Liver (tissue), 9 donors: Measurements from ENCODE around the gene PPP1R13B. TPM values are rescaled to one million over a fixed set of nuclear protein-coding genes. Genes with fewer than 3 reads are reported as not detected.

Source experiments
- DNase-seq: peaks from one replicate; pipeline ENCODE4 v3.0.0-alpha.2; 2017; ENCODE audit warnings: low spot score
- H3K27ac ChIP-seq, 2 donors: one replicate each; pipeline ENCODE4 v1.7.0; 2013; ENCODE audit warnings: inconsistent platforms in 2 of 2, low read length in 2 of 2, control low read depth in 1 of 2, low read depth in 1 of 2, mild to moderate bottlenecking in 1 of 2
- H3K27me3 ChIP-seq, 4 donors: one replicate each; pipeline versions ENCODE4 v1.6.1 to v1.7.0; 2013; ENCODE audit warnings: low read length in 3 of 4, inconsistent platforms in 1 of 4, mild to moderate bottlenecking in 1 of 4, moderate library complexity in 1 of 4; ENCODE audit not compliant: control insufficient read depth in 4 of 4, insufficient read depth in 4 of 4
- H3K36me3 ChIP-seq, 4 donors: one replicate each; pipeline versions ENCODE4 v1.6.1 to v1.7.0; 2013; ENCODE audit warnings: low read length in 3 of 4, mild to moderate bottlenecking in 3 of 4, low read depth in 1 of 4, moderate library complexity in 1 of 4; ENCODE audit not compliant: control insufficient read depth in 4 of 4, insufficient read depth in 3 of 4
- H3K4me1 ChIP-seq, 4 donors: one replicate each; pipeline versions ENCODE4 v1.6.1 to v1.7.0; 2013; ENCODE audit warnings: low read length in 3 of 4, mild to moderate bottlenecking in 3 of 4, moderate library complexity in 1 of 4; ENCODE audit not compliant: control insufficient read depth in 4 of 4, insufficient read depth in 4 of 4
- H3K4me3 ChIP-seq, 3 donors: one replicate each; pipeline versions ENCODE4 v1.6.1 to v1.7.0; 2013; ENCODE audit warnings: low read length in 3 of 3, control low read depth in 1 of 3, low read depth in 1 of 3, mild to moderate bottlenecking in 1 of 3
- H3K9ac ChIP-seq, 2 donors: one replicate each; pipeline ENCODE4 v1.7.0; 2013; ENCODE audit warnings: low read length in 2 of 2, mild to moderate bottlenecking in 2 of 2, moderate library complexity in 2 of 2, control low read depth in 1 of 2, low read depth in 1 of 2
- H3K9me3 ChIP-seq, 4 donors: one replicate each; pipeline versions ENCODE4 v1.6.1 to v1.7.0; 2013; ENCODE audit warnings: low read length in 3 of 4; ENCODE audit not compliant: control insufficient read depth in 4 of 4
- EGR1 ChIP-seq, 2 donors: IDR thresholded peaks; 2 replicates each; pipeline ENCODE4 v1.6.1; 2016 to 2018; ENCODE audit warnings: antibody characterized with exemption in 2 of 2, low read depth in 2 of 2
- FOXA1 ChIP-seq: IDR thresholded peaks from 2 replicates; pipeline ENCODE4 v1.6.1; 2016; ENCODE audit warnings: antibody characterized with exemption
- FOXA2 ChIP-seq: IDR thresholded peaks from 2 replicates; pipeline ENCODE4 v1.6.1; 2016; ENCODE audit warnings: antibody characterized with exemption
- GABPA ChIP-seq, 2 donors: IDR thresholded peaks in 1 of 2; conservative IDR thresholded peaks in 1 of 2; 2 replicates each; pipeline ENCODE4 v1.6.1; 2016; ENCODE audit warnings: antibody characterized with exemption in 2 of 2, mild to moderate bottlenecking in 1 of 2, moderate library complexity in 1 of 2
- HNF4A ChIP-seq, 2 donors: conservative IDR thresholded peaks; 2 replicates each; pipeline ENCODE4 v1.6.1; 2016; ENCODE audit warnings: antibody characterized with exemption in 2 of 2, mild to moderate bottlenecking in 2 of 2
- HNF4G ChIP-seq: IDR thresholded peaks from 2 replicates; pipeline ENCODE4 v1.6.1; 2016; ENCODE audit warnings: antibody characterized with exemption
- JUND ChIP-seq, 2 donors: IDR thresholded peaks; 2 replicates each; pipeline ENCODE4 v1.6.1; 2016; ENCODE audit warnings: antibody characterized with exemption in 2 of 2
- NR2F2 ChIP-seq: IDR thresholded peaks from 2 replicates; pipeline ENCODE4 v1.6.1; 2016; ENCODE audit warnings: antibody characterized with exemption
- RAD21 ChIP-seq, 2 donors: IDR thresholded peaks; 2 replicates each; pipeline ENCODE4 v1.6.1; 2016; ENCODE audit warnings: antibody characterized with exemption in 2 of 2, mild to moderate bottlenecking in 2 of 2
- RXRA ChIP-seq, 2 donors: IDR thresholded peaks; 2 replicates each; pipeline ENCODE4 v1.6.1; 2017 to 2018; ENCODE audit warnings: antibody characterized with exemption in 2 of 2, mild to moderate bottlenecking in 1 of 2
- SP1 ChIP-seq: IDR thresholded peaks from 2 replicates; pipeline ENCODE4 v1.6.1; 2018; ENCODE audit warnings: antibody characterized with exemption, mild to moderate bottlenecking
- YY1 ChIP-seq: IDR thresholded peaks from 2 replicates; pipeline ENCODE4 v1.6.1; 2016; ENCODE audit warnings: antibody characterized with exemption, mild to moderate bottlenecking
- WGBS: extraction: QIAGEN DNeasy Blood & Tissue Kit; methylation state at CpG from one replicate; pipeline ENCODE4 v1.1.7; 2013; 5-methylcytosine and 5-hydroxymethylcytosine counted together
- polyA plus RNA-seq, 2 donors: library from polyadenylated mRNA; stranded (reverse) in 1 of 2; unstranded in 1 of 2; fragments of 200-250 nt in 1 of 2; fragments of >200 nt in 1 of 2; fragmentation: Nextera tagmentation in 1 of 2; extraction: Ambion mirVana in 1 of 2; gene quantifications; one replicate each; pipeline versions ENCODE4 v1.2.1 to v1.2.3, GENCODE V29; 2013 to 2015
- total RNA-seq, 2 donors: library from RNA; depleted of rRNA; stranded (reverse); fragments of >200 nt; gene quantifications; one replicate each; pipeline ENCODE4 v1.2.3, GENCODE V29; 2014
- TF ChIP-seq, protein P1 (sequence below): IDR thresholded peaks from 2 replicates; pipeline ENCODE4 v1.6.1; 2016; ENCODE audit warnings: antibody characterized with exemption
- TF ChIP-seq, protein P2 (sequence below): IDR thresholded peaks from 2 replicates; pipeline ENCODE4 v1.6.1; 2016; ENCODE audit warnings: antibody characterized with exemption
- TF ChIP-seq, protein P3 (sequence below): IDR thresholded peaks from 2 replicates; pipeline ENCODE4 v1.6.1; 2016; ENCODE audit warnings: antibody characterized with exemption, mild to moderate bottlenecking
- TF ChIP-seq, protein P4 (sequence below): fragments of 150-350 bp; IDR thresholded peaks from 2 replicates; pipeline ENCODE4 v1.5.1; 2017; ENCODE audit warnings: improper control_type of control experiment, low read depth, low read length; ENCODE audit not compliant: missing input control
- donor health status: healthy.
- donor health status: healthy.
- donor health status: healthy.
- donor health status: healthy.
- donor health status: healthy.

PPP1R13B gene
- total and polyA plus RNA-seq, 4 donors: 3.2 to 15.1 (median 5.1) TPM

DNA sequence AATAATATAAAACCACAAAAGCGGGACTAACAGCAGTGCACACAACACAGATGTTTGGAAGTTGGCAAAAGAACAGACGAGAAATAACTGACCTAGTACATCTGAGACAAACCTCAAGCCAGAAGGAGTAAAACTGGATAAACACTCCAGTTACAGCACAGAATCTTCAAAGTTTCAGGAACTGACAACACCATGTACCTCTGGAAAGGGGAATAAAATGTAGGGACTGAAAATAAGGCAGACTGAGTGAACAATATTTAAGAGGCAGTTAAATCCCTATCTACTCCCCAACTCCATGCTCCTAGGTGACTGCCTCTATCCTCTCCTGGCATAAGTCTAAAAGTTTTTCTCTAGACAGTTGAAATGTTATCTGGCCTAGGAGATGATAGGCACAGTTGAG is 73.9 kb downstream of the PPP1R13B start (continued):
- TF ChIP-seq, protein P1, sequence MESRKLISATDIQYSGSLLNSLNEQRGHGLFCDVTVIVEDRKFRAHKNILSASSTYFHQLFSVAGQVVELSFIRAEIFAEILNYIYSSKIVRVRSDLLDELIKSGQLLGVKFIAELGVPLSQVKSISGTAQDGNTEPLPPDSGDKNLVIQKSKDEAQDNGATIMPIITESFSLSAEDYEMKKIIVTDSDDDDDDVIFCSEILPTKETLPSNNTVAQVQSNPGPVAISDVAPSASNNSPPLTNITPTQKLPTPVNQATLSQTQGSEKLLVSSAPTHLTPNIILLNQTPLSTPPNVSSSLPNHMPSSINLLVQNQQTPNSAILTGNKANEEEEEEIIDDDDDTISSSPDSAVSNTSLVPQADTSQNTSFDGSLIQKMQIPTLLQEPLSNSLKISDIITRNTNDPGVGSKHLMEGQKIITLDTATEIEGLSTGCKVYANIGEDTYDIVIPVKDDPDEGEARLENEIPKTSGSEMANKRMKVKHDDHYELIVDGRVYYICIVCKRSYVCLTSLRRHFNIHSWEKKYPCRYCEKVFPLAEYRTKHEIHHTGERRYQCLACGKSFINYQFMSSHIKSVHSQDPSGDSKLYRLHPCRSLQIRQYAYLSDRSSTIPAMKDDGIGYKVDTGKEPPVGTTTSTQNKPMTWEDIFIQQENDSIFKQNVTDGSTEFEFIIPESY: no peak

GRCh38 chr14:103772078-103772712 is 75.2 kb downstream of the PPP1R13B start:
- DNase-seq: no peak
- Histone ChIP-seq H3K36me3 (peaks cover 0 to 3% (median 0%) of the 10 kb centered on the region in 4 donors), H3K27me3 (no peaks in the 10 kb centered on the region), H3K9me3 (no peaks in the 10 kb centered on the region), H3K27ac (no peak overlapping the region), H3K9ac (no peak overlapping the region), H3K4me1 (peaks cover 0 to 2% (median under 1%) of the 10 kb centered on the region in 4 donors), H3K4me3 (no peak overlapping the region)
- no peak for TF ChIP-seq NR2F2
- TF ChIP-seq, protein P2, sequence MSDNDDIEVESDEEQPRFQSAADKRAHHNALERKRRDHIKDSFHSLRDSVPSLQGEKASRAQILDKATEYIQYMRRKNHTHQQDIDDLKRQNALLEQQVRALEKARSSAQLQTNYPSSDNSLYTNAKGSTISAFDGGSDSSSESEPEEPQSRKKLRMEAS: no peak
- TF ChIP-seq JUND (IDR thresholded peaks at IDR 0.05): no peak
- TF ChIP-seq HNF4G: no peak
- no peak for TF ChIP-seq FOXA2
- TF ChIP-seq FOXA1: no peak
- TF ChIP-seq, protein P3, sequence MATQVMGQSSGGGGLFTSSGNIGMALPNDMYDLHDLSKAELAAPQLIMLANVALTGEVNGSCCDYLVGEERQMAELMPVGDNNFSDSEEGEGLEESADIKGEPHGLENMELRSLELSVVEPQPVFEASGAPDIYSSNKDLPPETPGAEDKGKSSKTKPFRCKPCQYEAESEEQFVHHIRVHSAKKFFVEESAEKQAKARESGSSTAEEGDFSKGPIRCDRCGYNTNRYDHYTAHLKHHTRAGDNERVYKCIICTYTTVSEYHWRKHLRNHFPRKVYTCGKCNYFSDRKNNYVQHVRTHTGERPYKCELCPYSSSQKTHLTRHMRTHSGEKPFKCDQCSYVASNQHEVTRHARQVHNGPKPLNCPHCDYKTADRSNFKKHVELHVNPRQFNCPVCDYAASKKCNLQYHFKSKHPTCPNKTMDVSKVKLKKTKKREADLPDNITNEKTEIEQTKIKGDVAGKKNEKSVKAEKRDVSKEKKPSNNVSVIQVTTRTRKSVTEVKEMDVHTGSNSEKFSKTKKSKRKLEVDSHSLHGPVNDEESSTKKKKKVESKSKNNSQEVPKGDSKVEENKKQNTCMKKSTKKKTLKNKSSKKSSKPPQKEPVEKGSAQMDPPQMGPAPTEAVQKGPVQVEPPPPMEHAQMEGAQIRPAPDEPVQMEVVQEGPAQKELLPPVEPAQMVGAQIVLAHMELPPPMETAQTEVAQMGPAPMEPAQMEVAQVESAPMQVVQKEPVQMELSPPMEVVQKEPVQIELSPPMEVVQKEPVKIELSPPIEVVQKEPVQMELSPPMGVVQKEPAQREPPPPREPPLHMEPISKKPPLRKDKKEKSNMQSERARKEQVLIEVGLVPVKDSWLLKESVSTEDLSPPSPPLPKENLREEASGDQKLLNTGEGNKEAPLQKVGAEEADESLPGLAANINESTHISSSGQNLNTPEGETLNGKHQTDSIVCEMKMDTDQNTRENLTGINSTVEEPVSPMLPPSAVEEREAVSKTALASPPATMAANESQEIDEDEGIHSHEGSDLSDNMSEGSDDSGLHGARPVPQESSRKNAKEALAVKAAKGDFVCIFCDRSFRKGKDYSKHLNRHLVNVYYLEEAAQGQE: no peak
- no peak for TF ChIP-seq GABPA (IDR thresholded peaks at IDR 0.05 in 1 of 2, conservative IDR thresholded peaks at IDR 0.05 in 1 of 2)
- TF ChIP-seq RAD21 (IDR thresholded peaks at IDR 0.05): no peak
- TF ChIP-seq, protein P1: no peak
- TF ChIP-seq EGR1 (IDR thresholded peaks at IDR 0.05; ENCODE audit: low read depth in 2 of 2): no peak
- no peak for TF ChIP-seq SP1
- TF ChIP-seq YY1: no peak
- TF ChIP-seq, protein P4, sequence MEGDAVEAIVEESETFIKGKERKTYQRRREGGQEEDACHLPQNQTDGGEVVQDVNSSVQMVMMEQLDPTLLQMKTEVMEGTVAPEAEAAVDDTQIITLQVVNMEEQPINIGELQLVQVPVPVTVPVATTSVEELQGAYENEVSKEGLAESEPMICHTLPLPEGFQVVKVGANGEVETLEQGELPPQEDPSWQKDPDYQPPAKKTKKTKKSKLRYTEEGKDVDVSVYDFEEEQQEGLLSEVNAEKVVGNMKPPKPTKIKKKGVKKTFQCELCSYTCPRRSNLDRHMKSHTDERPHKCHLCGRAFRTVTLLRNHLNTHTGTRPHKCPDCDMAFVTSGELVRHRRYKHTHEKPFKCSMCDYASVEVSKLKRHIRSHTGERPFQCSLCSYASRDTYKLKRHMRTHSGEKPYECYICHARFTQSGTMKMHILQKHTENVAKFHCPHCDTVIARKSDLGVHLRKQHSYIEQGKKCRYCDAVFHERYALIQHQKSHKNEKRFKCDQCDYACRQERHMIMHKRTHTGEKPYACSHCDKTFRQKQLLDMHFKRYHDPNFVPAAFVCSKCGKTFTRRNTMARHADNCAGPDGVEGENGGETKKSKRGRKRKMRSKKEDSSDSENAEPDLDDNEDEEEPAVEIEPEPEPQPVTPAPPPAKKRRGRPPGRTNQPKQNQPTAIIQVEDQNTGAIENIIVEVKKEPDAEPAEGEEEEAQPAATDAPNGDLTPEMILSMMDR: no peak
- TF ChIP-seq HNF4A (conservative IDR thresholded peaks at IDR 0.05): no peak
- TF ChIP-seq RXRA (IDR thresholded peaks at IDR 0.05): no peak
- WGBS: 34% methylated on average over 1 of the region's 1 CpG
